A549 (cell line): ENCODE measurements around the gene REEP6. TPM values are rescaled to one million over a fixed set of nuclear protein-coding genes. Genes with fewer than 3 reads are reported as not detected.

Experiments
- ATAC-seq, 2 experiments: fragments of 200-7000 bp in 1 of 2; fragments of >200 bp in 1 of 2; cut with Nextera tagmentation in 1 of 2; cut with Tn5 transposase in 1 of 2; 3 replicates each; pipeline versions ENCODE4 v1.8.0 to v1.9.1; 2018 to 2020; ENCODE audit warnings: mild to moderate bottlenecking in 1 of 2, moderate library complexity in 1 of 2
- CTCF ChIA-PET: fragments of 300-600 bp; sonication (Branson Sonifier 250); formaldehyde crosslinking; extraction: SDS; loops from one replicate; lab custom pipeline; 2021; ENCODE audit warnings: antibody characterized with exemption, inconsistent platforms; lab: Yijun Ruan, JAX
- POLR2A ChIA-PET: fragments of 350-600 bp; formaldehyde crosslinking; extraction: SDS; loops from one replicate; lab custom pipeline; 2021; ENCODE audit warnings: antibody characterized with exemption, inconsistent platforms; lab: Yijun Ruan, JAX
- DNase-seq, 2 experiments: peaks; one replicate each; pipeline versions ENCODE4 v3.0.0 to v3.0.0-alpha.2; 2011 to 2016; ENCODE audit warnings: low read depth in 1 of 2, low spot score in 1 of 2
- FAIRE-seq: peaks from 2 replicates; lab custom pipeline; 2011; peaks lifted over from hg19 to GRCh38; lab: Jason Lieb, UNC
- H3K27ac ChIP-seq, 2 experiments: fragments of >200 bp; sonication (Bioruptor Twin); formaldehyde crosslinking; 3 replicates each; pipeline ENCODE4 v1.5.1; 2016 to 2017
- H3K4me1 ChIP-seq: fragments of >200 bp; sonication (Bioruptor Twin); formaldehyde crosslinking; 3 replicates; pipeline ENCODE4 v1.6.1; 2016
- H3K4me2 ChIP-seq: fragments of >200 bp; sonication (Bioruptor Twin); formaldehyde crosslinking; 3 replicates; pipeline ENCODE4 v1.6.1; 2016
- H3K4me3 ChIP-seq: fragments of >200 bp; sonication (Bioruptor Twin); formaldehyde crosslinking; 3 replicates; pipeline ENCODE4 v1.5.1; 2016
- H3K9me3 ChIP-seq: fragments of >200 bp; sonication (Bioruptor Twin); formaldehyde crosslinking; 3 replicates; pipeline ENCODE4 v1.6.1; 2016
- CHD4 ChIP-seq: fragments of 200-600 bp; sonication (generic); IDR thresholded peaks from 2 replicates; pipeline ENCODE4 v1.6.1; 2016; ENCODE audit warnings: antibody characterized with exemption, mild to moderate bottlenecking, borderline replicate concordance
- EHF ChIP-seq: fragments of 250-450 bp; sonication (Bioruptor Pico); IDR thresholded peaks from 2 replicates; pipeline ENCODE4 v1.5.0; 2020; ENCODE audit warnings: mild to moderate bottlenecking
- EP300 ChIP-seq, 2 experiments: fragments of >200 bp; sonication (Bioruptor Twin); formaldehyde crosslinking; IDR thresholded peaks; 2 replicates in 1 of 2; 3 replicates in 1 of 2; pipeline ENCODE4 v1.6.1; 2016 to 2017
- GATA3 ChIP-seq: IDR thresholded peaks from 2 replicates; pipeline ENCODE4 v1.6.1; 2012; ENCODE audit warnings: borderline replicate concordance
- HDAC2 ChIP-seq: fragments of 200-600 bp; sonication (generic); IDR thresholded peaks from 2 replicates; pipeline ENCODE4 v1.6.1; 2016
- HOXA7 ChIP-seq: fragments of 250-450 bp; sonication (Bioruptor Pico); IDR thresholded peaks from 2 replicates; pipeline ENCODE4 v1.5.0; 2020; ENCODE audit warnings: mild to moderate bottlenecking, moderate library complexity
- HOXB13 ChIP-seq: fragments of 250-450 bp; sonication (Bioruptor Pico); IDR thresholded peaks from 2 replicates; pipeline ENCODE4 v1.5.0; 2020; ENCODE audit warnings: low read depth, mild to moderate bottlenecking, moderate library complexity
- JUN ChIP-seq, 2 experiments: fragments of >200 bp; sonication (Bioruptor Twin); formaldehyde crosslinking; IDR thresholded peaks; 2 replicates in 1 of 2; 3 replicates in 1 of 2; pipeline ENCODE4 v1.6.1; 2016 to 2017
- JUNB ChIP-seq: fragments of >200 bp; sonication (Bioruptor Twin); formaldehyde crosslinking; IDR thresholded peaks from 2 replicates; pipeline ENCODE4 v1.6.1; 2016
- KDM5A ChIP-seq: fragments of 200-600 bp; sonication (generic); IDR thresholded peaks from 2 replicates; pipeline ENCODE4 v1.6.1; 2016; ENCODE audit warnings: antibody characterized with exemption, mild to moderate bottlenecking
- NFE2L2 ChIP-seq: fragments of 150-350 bp; conservative IDR thresholded peaks from 2 replicates; pipeline ENCODE4 v1.6.1; 2014; ENCODE audit warnings: low read length
- PHF8 ChIP-seq: fragments of 200-600 bp; sonication (generic); IDR thresholded peaks from 2 replicates; pipeline ENCODE4 v1.6.1; 2016; ENCODE audit warnings: low read depth, mild to moderate bottlenecking, antibody characterized with exemption, moderate library complexity, borderline replicate concordance
- RNF2 ChIP-seq: fragments of 200-600 bp; sonication (generic); IDR thresholded peaks from 2 replicates; pipeline ENCODE4 v1.6.1; 2016; ENCODE audit warnings: low read depth, mild to moderate bottlenecking, antibody characterized with exemption, moderate library complexity, borderline replicate concordance
- SREBF2 ChIP-seq: fragments of 450-650 bp; IDR thresholded peaks from 2 replicates; pipeline ENCODE4 v1.6.1; 2014; ENCODE audit warnings: mild to moderate bottlenecking, moderate library complexity
- ZNF302 ChIP-seq: fragments of 250-450 bp; sonication (Bioruptor Pico); IDR thresholded peaks from 2 replicates; pipeline ENCODE4 v1.9.0; 2021; ENCODE audit warnings: inconsistent platforms, mild to moderate bottlenecking, moderate library complexity
- WGBS: methylation state at CpG from one replicate; pipeline ENCODE4 v1.1.6; 2017; ENCODE audit errors: missing lambda C conversion rate; 5-methylcytosine and 5-hydroxymethylcytosine counted together
- polyA plus RNA-seq, 4 experiments: library from polyadenylated mRNA; depleted of rRNA in 3 of 4; stranded (reverse); fragments of >200 nt; fragmentation: RNase III in 1 of 4; extraction: RNeasy Plus Mini Kit Qiagen cat#74134 plus additional on column Dnase treatment in 1 of 4; gene quantifications; 2 replicates in 3 of 4; 3 replicates in 1 of 4; pipeline ENCODE4 v1.2.3, GENCODE V29; 2011 to 2017
- TF ChIP-seq, protein P1 (sequence below): fragments of 200-600 bp; sonication (generic); IDR thresholded peaks from 2 replicates; pipeline ENCODE4 v1.6.1; 2016; ENCODE audit warnings: antibody characterized with exemption, mild to moderate bottlenecking, moderate library complexity

The REEP6 gene
- polyA plus RNA-seq, 2 of the 4 experiments (the other 2 are of a cell fraction) = 1.8 to 4.8 TPM

DNA sequence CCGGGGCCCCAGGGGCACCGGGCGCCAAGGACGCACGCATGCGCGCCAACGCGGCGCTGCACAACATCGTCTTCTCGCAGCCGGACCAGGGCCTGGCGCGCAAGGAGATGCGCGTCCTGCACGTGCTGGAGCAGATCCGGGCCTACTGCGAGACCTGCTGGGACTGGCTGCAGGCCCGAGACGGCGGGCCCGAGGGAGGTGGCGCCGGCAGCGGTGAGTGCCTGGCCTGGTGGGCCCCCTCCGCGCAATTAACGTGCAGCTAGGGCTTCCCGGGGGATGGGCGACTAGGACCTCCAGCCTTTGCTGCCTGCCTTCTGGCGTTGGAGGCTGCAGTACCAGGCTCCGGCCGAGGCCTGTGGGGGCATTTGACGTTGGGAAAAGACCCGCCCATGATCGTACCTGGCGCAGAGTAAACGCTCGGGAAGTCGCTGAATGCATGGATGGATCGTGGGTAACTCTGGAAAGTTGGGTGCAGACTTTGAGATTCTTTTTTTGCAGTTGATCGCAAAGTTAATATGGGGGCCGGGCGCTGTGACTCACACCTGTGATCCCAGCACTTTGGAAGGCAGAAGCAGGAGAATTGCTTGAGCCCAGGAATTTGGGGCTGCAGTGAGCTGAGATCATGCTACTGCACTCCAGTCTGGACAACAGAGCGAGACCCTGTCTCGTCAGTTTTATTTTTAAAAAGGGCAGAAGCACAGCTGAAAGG lies 33.8 kb upstream of the REEP6 start:
- TF ChIP-seq PHF8 = no peak
- no peak for TF ChIP-seq JUN (IDR thresholded peaks at IDR 0.05)
- TF ChIP-seq HDAC2 = no peak
- Histone ChIP-seq H3K4me3 (no peak overlapping the region), H3K4me2 (no peak overlapping the region), H3K9me3 (no peaks in the 10 kb centered on the region), H3K4me1 (peaks cover 10% of the 10 kb centered on the region; the same call in 2 of the 3 replicates), H3K27ac (no peak overlapping the region)
- 92% methylated on average over 36 of the region's 48 CpGs for WGBS
- DNase-seq = no peak
- FAIRE-seq = no peak
- ChIA-PET POLR2A (no interaction called here), CTCF (interaction anchor here (1.9 to 2.7 kb wide), 3 partner anchors 9 to 12 kb away, joined by 6 to 14 read pairs (median 11); no protein-coding TSS in a partner anchor)
- ATAC-seq = no peak

DNA sequence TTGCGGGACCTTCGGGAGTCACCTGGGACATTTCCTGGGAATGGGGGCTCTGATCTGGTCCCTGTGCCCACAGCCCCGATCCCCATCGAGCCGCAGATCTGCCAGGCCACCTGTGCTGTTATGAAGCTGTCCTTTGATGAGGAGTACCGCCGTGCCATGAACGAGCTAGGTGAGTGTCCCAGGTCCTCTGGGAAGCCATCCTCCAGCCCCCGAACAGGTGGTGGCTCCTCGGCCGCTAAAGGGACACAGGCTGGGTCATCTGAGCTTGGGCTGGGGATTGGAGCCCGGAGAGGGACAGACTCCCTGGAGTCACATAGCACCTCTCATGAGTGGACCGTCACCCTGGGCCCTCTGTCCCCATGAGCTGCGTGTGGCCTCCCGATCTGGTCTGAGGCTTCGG lies 33.1 kb upstream of the REEP6 start:
- ATAC-seq = no peak
- DNase-seq = no peak
- WGBS = 89% methylated on average over 5 of the region's 16 CpGs
- no peak for TF ChIP-seq HOXB13
- no peak for TF ChIP-seq KDM5A
- Histone ChIP-seq H3K4me1 (peaks cover 10% of the 10 kb centered on the region; the same call in 2 of the 3 replicates), H3K27ac (no peak overlapping the region), H3K4me3 (no peak overlapping the region), H3K4me2 (no peak overlapping the region), H3K9me3 (no peaks in the 10 kb centered on the region)
- ChIA-PET CTCF (interaction anchor here (1.9 to 2.7 kb wide), 3 partner anchors 8 to 13 kb away, joined by 6 to 14 read pairs (median 11); no protein-coding TSS in a partner anchor), POLR2A (no interaction called here)
- no peak for FAIRE-seq

DNA sequence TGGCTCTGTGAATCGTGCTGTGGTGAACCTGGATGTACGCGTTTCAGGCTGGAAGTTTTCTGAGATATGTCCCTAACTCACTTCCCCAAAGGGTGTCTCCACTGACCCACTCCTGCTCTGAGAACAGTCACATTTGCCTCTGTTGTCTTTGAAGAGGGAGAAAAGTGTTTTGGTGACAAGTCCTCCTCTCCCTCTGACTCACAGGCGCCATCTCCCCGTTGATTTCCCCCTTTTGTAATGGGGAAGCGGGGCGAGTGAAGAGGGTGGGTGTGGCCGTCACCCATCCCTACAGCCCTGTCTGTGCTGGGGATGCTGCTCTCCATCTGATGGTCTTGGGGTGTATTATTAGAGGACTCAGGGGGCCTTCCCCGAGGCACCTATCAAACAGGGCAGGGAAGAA lies 31.5 kb upstream of the REEP6 start:
- POLR2A ChIA-PET = no interaction called here
- no peak for FAIRE-seq

More for the DNA sequence above, 31.5 kb upstream of the REEP6 start:
- CTCF ChIA-PET = interaction anchor here (0.6 to 2.7 kb wide), 2 partner anchors 15 to 393 kb away, joined by 3 to 14 read pairs; no protein-coding TSS in a partner anchor
- H3K4me3 ChIP-seq = no peak overlapping the region
- TF ChIP-seq RNF2 (no peak), NFE2L2 (no peak), HOXA7 (no peak), EHF (CRISPR knock-in tag) (no peak), SREBF2 (no peak), JUNB (no peak), KDM5A (no peak), GATA3 (no peak), EP300 (IDR thresholded peaks at IDR 0.05) (no peak), ZNF302 (no peak), CHD4 (no peak)
- TF ChIP-seq, protein P1, sequence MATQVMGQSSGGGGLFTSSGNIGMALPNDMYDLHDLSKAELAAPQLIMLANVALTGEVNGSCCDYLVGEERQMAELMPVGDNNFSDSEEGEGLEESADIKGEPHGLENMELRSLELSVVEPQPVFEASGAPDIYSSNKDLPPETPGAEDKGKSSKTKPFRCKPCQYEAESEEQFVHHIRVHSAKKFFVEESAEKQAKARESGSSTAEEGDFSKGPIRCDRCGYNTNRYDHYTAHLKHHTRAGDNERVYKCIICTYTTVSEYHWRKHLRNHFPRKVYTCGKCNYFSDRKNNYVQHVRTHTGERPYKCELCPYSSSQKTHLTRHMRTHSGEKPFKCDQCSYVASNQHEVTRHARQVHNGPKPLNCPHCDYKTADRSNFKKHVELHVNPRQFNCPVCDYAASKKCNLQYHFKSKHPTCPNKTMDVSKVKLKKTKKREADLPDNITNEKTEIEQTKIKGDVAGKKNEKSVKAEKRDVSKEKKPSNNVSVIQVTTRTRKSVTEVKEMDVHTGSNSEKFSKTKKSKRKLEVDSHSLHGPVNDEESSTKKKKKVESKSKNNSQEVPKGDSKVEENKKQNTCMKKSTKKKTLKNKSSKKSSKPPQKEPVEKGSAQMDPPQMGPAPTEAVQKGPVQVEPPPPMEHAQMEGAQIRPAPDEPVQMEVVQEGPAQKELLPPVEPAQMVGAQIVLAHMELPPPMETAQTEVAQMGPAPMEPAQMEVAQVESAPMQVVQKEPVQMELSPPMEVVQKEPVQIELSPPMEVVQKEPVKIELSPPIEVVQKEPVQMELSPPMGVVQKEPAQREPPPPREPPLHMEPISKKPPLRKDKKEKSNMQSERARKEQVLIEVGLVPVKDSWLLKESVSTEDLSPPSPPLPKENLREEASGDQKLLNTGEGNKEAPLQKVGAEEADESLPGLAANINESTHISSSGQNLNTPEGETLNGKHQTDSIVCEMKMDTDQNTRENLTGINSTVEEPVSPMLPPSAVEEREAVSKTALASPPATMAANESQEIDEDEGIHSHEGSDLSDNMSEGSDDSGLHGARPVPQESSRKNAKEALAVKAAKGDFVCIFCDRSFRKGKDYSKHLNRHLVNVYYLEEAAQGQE = no peak
- TF ChIP-seq, all 56 proteins: peak for 0
- DNase-seq (no peak), ATAC-seq (no peak)
- Histone ChIP-seq H3K9me3 (no peaks in the 10 kb centered on the region), H3K4me1 (peaks cover 6% of the 10 kb centered on the region; the same call in 1 of the 3 replicates), H3K27ac (no peak overlapping the region), H3K4me2 (no peak overlapping the region)
- 78% methylated on average over 9 of the region's 9 CpGs for WGBS
